Activated naive CD4-positive, alpha-beta T cell treated with Interleukin-2 at 50 U/mL for 16 hours (primary cell): Measurements from ENCODE around the gene MYPOP.
"Not testable (repeated sequence)": the region's sequence is repeated elsewhere in the genome, so short reads cannot be mapped to it uniquely, and the experiment has no call there.

ENCODE experiments used
- DNase-seq: peaks from one replicate; pipeline ENCODE4 v3.0.0-alpha.2; 2020

The MYPOP gene

GRCh38 chr19:45882652-45883585 is 19.5 kb downstream of the MYPOP start:
- peak; percentile 87 for DNase-seq

GRCh38 chr19:45881909-45882528 is 20.4 kb downstream of the MYPOP start:
- DNase-seq: no peak

GRCh38 chr19:45881082-45881908 is 21.1 kb downstream of the MYPOP start:
- DNase-seq: no peak

GRCh38 chr19:45879971-45880370 is 22.4 kb downstream of the MYPOP start:
- DNase-seq: no peak

- no peak for DNase-seq
These were observed 23.4 kb downstream of the MYPOP start for GRCh38 chr19:45879055-45879454.

- DNase-seq: no peak
These were observed 24.2 kb downstream of the MYPOP start for GRCh38 chr19:45878043-45878794.

GRCh38 chr19:45876411-45877197 is 25.8 kb downstream of the MYPOP start:
- DNase-seq: peak; percentile 53

GRCh38 chr19:45876161-45876410 is 26.3 kb downstream of the MYPOP start:
- no peak for DNase-seq

- no peak for DNase-seq
These were observed 27.8 kb downstream of the MYPOP start for GRCh38 chr19:45874620-45874966.

GRCh38 chr19:45873219-45873772 is 29.1 kb downstream of the MYPOP start:
- no peak for DNase-seq

- DNase-seq: no peak
These were observed 30.1 kb downstream of the MYPOP start for GRCh38 chr19:45872095-45872919.

- no peak for DNase-seq
These were observed 31.6 kb downstream of the MYPOP start for GRCh38 chr19:45870798-45871197.

GRCh38 chr19:45867241-45867640 is 35.2 kb downstream of the MYPOP start:
- not testable (repeated sequence) for DNase-seq

GRCh38 chr19:45866400-45867176 is 35.8 kb downstream of the MYPOP start:
- no peak for DNase-seq

GRCh38 chr19:45865269-45865948 is 37.0 kb downstream of the MYPOP start:
- DNase-seq: no peak

GRCh38 chr19:45864629-45865082 is 37.8 kb downstream of the MYPOP start:
- no peak for DNase-seq

GRCh38 chr19:45863840-45864628 is 38.4 kb downstream of the MYPOP start, which contains the start of gene FOXA3:
Gene FOXA3, plus strand, starts transcription at chr19:45864326. Its CDS starts 131 bp downstream, at chr19:45864457.
- peak; percentile 65 for DNase-seq

GRCh38 chr19:45863335-45863839 is 39.0 kb downstream of the MYPOP start:
- DNase-seq: no peak
